MG63 (cell line): ENCODE data around the gene BORA. TPM values are rescaled to one million over a fixed set of nuclear protein-coding genes. Genes with fewer than 3 reads are reported as not detected.

Source experiments
- total RNA-seq: library from RNA; depleted of rRNA; stranded (reverse); fragments of >200 nt; shearing (Covaris generic); gene quantifications from 2 replicates; pipeline ENCODE4 v1.2.3, GENCODE V29; 2014; ENCODE audit warnings: low replicate concordance; rRNA removed

The BORA gene
- total RNA-seq, 1 experiment from 2014 or later, result 14.8 TPM

Other genes starting within 250 kb of the BORA start
- gene MZT1, start 294 bp upstream of the BORA start, total RNA-seq, result 36.4 and 63.3 TPM in 2 replicates
- gene DIS3, start 54.0 kb downstream of the BORA start, total RNA-seq, result 29.7 and 42.5 TPM in 2 replicates
- 8.5 and 9.3 TPM in 2 replicates for gene PIBF1, start 54.2 kb downstream of the BORA start, total RNA-seq